Osteocyte (in vitro differentiated cells): ENCODE data around the gene PKNOX2. TPM values are rescaled to one million over a fixed set of nuclear protein-coding genes. Genes with fewer than 3 reads are reported as not detected.

Experiments used
- DNase-seq: peaks from one replicate; pipeline ENCODE4 v3.0.0; 2021; ENCODE audit warnings: mixed read lengths; ENCODE audit not compliant: unreplicated experiment; ENCODE audit errors: extremely low spot score
- H3K27ac Mint-ChIP-seq: one replicate; pipeline ENCODE4 v1.8.0; 2021; ENCODE audit warnings: mild to moderate bottlenecking, mixed read lengths; ENCODE audit not compliant: unreplicated experiment
- H3K27me3 Mint-ChIP-seq: one replicate; pipeline ENCODE4 v1.8.0; 2021; ENCODE audit warnings: mixed read lengths; ENCODE audit not compliant: unreplicated experiment
- H3K36me3 Mint-ChIP-seq: one replicate; pipeline ENCODE4 v1.8.0; 2021; ENCODE audit warnings: mixed read lengths; ENCODE audit not compliant: unreplicated experiment
- H3K4me1 Mint-ChIP-seq: one replicate; pipeline ENCODE4 v1.8.0; 2021; ENCODE audit warnings: mixed read lengths; ENCODE audit not compliant: unreplicated experiment
- H3K4me3 Mint-ChIP-seq: one replicate; pipeline ENCODE4 v1.8.0; 2021; ENCODE audit warnings: mild to moderate bottlenecking, moderate library complexity, mixed read lengths; ENCODE audit not compliant: unreplicated experiment
- H3K9me3 Mint-ChIP-seq: one replicate; pipeline ENCODE4 v1.8.0; 2021; ENCODE audit warnings: mixed read lengths; ENCODE audit not compliant: unreplicated experiment
- CTCF ChIP-seq: fragments of 200-600 bp; sonication (generic); IDR thresholded peaks from 2 replicates; pipeline ENCODE4 v1.5.0; 2021; ENCODE audit warnings: antibody characterized with exemption, mild to moderate bottlenecking, moderate library complexity
- total RNA-seq: library from RNA; stranded (reverse); gene quantifications from 2 replicates; pipeline ENCODE4 v1.2.1, GENCODE V29; 2021

The PKNOX2 gene
- total RNA-seq, 1 donor from 2014 or later = 89.3 TPM

- no peaks in the 10 kb centered on the region for H3K36me3 Mint-ChIP-seq
- H3K9me3 Mint-ChIP-seq = no peaks in the 10 kb centered on the region
- TF ChIP-seq CTCF = no peak
- no peaks in the 10 kb centered on the region for H3K27me3 Mint-ChIP-seq
- no peak overlapping the region for H3K4me3 Mint-ChIP-seq
- H3K27ac Mint-ChIP-seq = peak overlapping the region; percentile 88
- peaks cover 36% of the 10 kb centered on the region for H3K4me1 Mint-ChIP-seq
- peak; percentile 49 for DNase-seq
These were observed 287.5 kb downstream of the PKNOX2 start for GRCh38 chr11:125452125-125452470.

GRCh38 chr11:125454047-125454446 lies 289.5 kb downstream of the PKNOX2 start:
- Mint-ChIP-seq H3K4me3 (no peak overlapping the region), H3K4me1 (peaks cover 28% of the 10 kb centered on the region)

GRCh38 chr11:125455851-125456250 lies 291.3 kb downstream of the PKNOX2 start:
- H3K27me3 Mint-ChIP-seq = no peaks in the 10 kb centered on the region
- DNase-seq = peak; percentile 83
- H3K9me3 Mint-ChIP-seq = no peaks in the 10 kb centered on the region
- H3K36me3 Mint-ChIP-seq = no peaks in the 10 kb centered on the region
- H3K4me3 Mint-ChIP-seq = no peak overlapping the region
- H3K4me1 Mint-ChIP-seq = peaks cover 26% of the 10 kb centered on the region
- no peak overlapping the region for H3K27ac Mint-ChIP-seq
- TF ChIP-seq CTCF = no peak

More at GRCh38 chr11:125454047-125454446, 289.5 kb downstream of the PKNOX2 start:
- Mint-ChIP-seq H3K9me3 (no peaks in the 10 kb centered on the region), H3K27ac (no peak overlapping the region), H3K36me3 (no peaks in the 10 kb centered on the region), H3K27me3 (no peaks in the 10 kb centered on the region)
- peak; percentile 48 for DNase-seq
- no peak for TF ChIP-seq CTCF

GRCh38 chr11:125457814-125458343 lies 293.3 kb downstream of the PKNOX2 start:
- H3K9me3 Mint-ChIP-seq = no peaks in the 10 kb centered on the region
- no peaks in the 10 kb centered on the region for H3K36me3 Mint-ChIP-seq
- peaks cover 8% of the 10 kb centered on the region for H3K4me1 Mint-ChIP-seq
- no peaks in the 10 kb centered on the region for H3K27me3 Mint-ChIP-seq
- H3K27ac Mint-ChIP-seq = peak overlapping the region; percentile 73
- TF ChIP-seq CTCF = no peak
- DNase-seq = peak; percentile 57
- no peak overlapping the region for H3K4me3 Mint-ChIP-seq

GRCh38 chr11:125460275-125460674 lies 295.7 kb downstream of the PKNOX2 start:
- no peak overlapping the region for H3K27ac Mint-ChIP-seq
- no peaks in the 10 kb centered on the region for H3K9me3 Mint-ChIP-seq
- peak; percentile 68 for DNase-seq
- no peak overlapping the region for H3K4me3 Mint-ChIP-seq
- H3K36me3 Mint-ChIP-seq = peaks cover 7% of the 10 kb centered on the region
- peaks cover 8% of the 10 kb centered on the region for H3K4me1 Mint-ChIP-seq
- H3K27me3 Mint-ChIP-seq = no peaks in the 10 kb centered on the region
- TF ChIP-seq CTCF = no peak
